NOMO-1 treated with DMSO at 0.1 percent for 48 hours (cell line): Measurements from ENCODE around the gene CRYBG1.

ENCODE experiments used
- DNase-seq: peaks from one replicate; lab custom pipeline; 2025; ENCODE audit not compliant: unreplicated experiment; lab: John Stamatoyannopoulos, UW

Gene CRYBG1

GRCh38 chr6:106456756-106457155 lies 96.2 kb downstream of the CRYBG1 start:
- DNase-seq = no peak

- DNase-seq = no peak
Observed at GRCh38 chr6:106458021-106458986, 97.8 kb downstream of the CRYBG1 start.

- DNase-seq = no peak
Observed at GRCh38 chr6:106460481-106460880, 100.0 kb downstream of the CRYBG1 start.

GRCh38 chr6:106461084-106461483 lies 100.6 kb downstream of the CRYBG1 start:
- DNase-seq = no peak

GRCh38 chr6:106462923-106463557 lies 102.5 kb downstream of the CRYBG1 start:
- DNase-seq = no peak

GRCh38 chr6:106466211-106466610 lies 105.7 kb downstream of the CRYBG1 start:
- no peak for DNase-seq

- DNase-seq = no peak
Observed at GRCh38 chr6:106468935-106469334, 108.4 kb downstream of the CRYBG1 start.

GRCh38 chr6:106469882-106470281 lies 109.4 kb downstream of the CRYBG1 start:
- DNase-seq = no peak

GRCh38 chr6:106470316-106470715 lies 109.8 kb downstream of the CRYBG1 start:
- DNase-seq = no peak

GRCh38 chr6:106470811-106471210 lies 110.3 kb downstream of the CRYBG1 start:
- no peak for DNase-seq

- no peak for DNase-seq
Observed at GRCh38 chr6:106473812-106474211, 113.3 kb downstream of the CRYBG1 start.

GRCh38 chr6:106474466-106474865 lies 113.9 kb downstream of the CRYBG1 start:
- no peak for DNase-seq

GRCh38 chr6:106475284-106475683 lies 114.8 kb downstream of the CRYBG1 start:
- no peak for DNase-seq

GRCh38 chr6:106476331-106477105 lies 116.0 kb downstream of the CRYBG1 start:
- no peak for DNase-seq

- peak; percentile 82 for DNase-seq
Observed at GRCh38 chr6:106477146-106477545, 116.6 kb downstream of the CRYBG1 start.

- DNase-seq = no peak
Observed at GRCh38 chr6:106477790-106478189, 117.3 kb downstream of the CRYBG1 start.

GRCh38 chr6:106486236-106486635 lies 125.7 kb downstream of the CRYBG1 start:
- no peak for DNase-seq

GRCh38 chr6:106488494-106489370 lies 128.2 kb downstream of the CRYBG1 start:
- no peak for DNase-seq

- no peak for DNase-seq
Observed at GRCh38 chr6:106490030-106490429, 129.5 kb downstream of the CRYBG1 start.

GRCh38 chr6:106490436-106490835 lies 129.9 kb downstream of the CRYBG1 start:
- DNase-seq = no peak
